Measurements from ENCODE around the gene HOXA1. TPM values are rescaled to one million over a fixed set of nuclear protein-coding genes. Genes with fewer than 3 reads are reported as not detected.

HOXA1 gene
- total RNA-seq, 2 donors from 2014 or later: 1.7 to 2.0 TPM

GRCh38 chr7:27064661-27065060, 31.1 kb downstream of the HOXA1 start:
- H3K27me3 ChIP-seq: no peaks in the 10 kb centered on the region
- TF ChIP-seq CTCF (IDR thresholded peaks at IDR 0.05): no peak
- H3K4me1 ChIP-seq: no peaks in the 10 kb centered on the region
- H3K36me3 ChIP-seq: no peaks in the 10 kb centered on the region
- no peak overlapping the region for H3K27ac ChIP-seq
- H3K9me3 ChIP-seq: no peaks in the 10 kb centered on the region
- no peak for DNase-seq
- no peak overlapping the region for H3K4me3 ChIP-seq
- intact Hi-C loops (cut with DNase I): no loop called here
- H3K9ac ChIP-seq (ENCODE audit: low read depth in 2 of 2, low read length in 2 of 2): no peak overlapping the region

- Histone ChIP-seq H3K4me3 (no peak overlapping the region), H3K36me3 (no peaks in the 10 kb centered on the region)
- DNase-seq: no peak
Observed at GRCh38 chr7:27064159-27064558, 31.6 kb downstream of the HOXA1 start.

GRCh38 chr7:27062946-27063345, 32.9 kb downstream of the HOXA1 start:
- no peak for TF ChIP-seq CTCF (IDR thresholded peaks at IDR 0.05)
- Histone ChIP-seq H3K4me1 (no peaks in the 10 kb centered on the region), H3K9me3 (no peaks in the 10 kb centered on the region), H3K27ac (no peak overlapping the region), H3K9ac (ENCODE audit: low read depth in 2 of 2, low read length in 2 of 2) (no peak overlapping the region), H3K27me3 (no peaks in the 10 kb centered on the region), H3K4me3 (no peak overlapping the region), H3K36me3 (no peaks in the 10 kb centered on the region)
- intact Hi-C loops (cut with DNase I): no loop called here
- no peak for DNase-seq

More at GRCh38 chr7:27064159-27064558, 31.6 kb downstream of the HOXA1 start:
- Histone ChIP-seq H3K9me3 (no peaks in the 10 kb centered on the region), H3K27me3 (no peaks in the 10 kb centered on the region), H3K9ac (ENCODE audit: low read depth in 2 of 2, low read length in 2 of 2) (no peak overlapping the region), H3K27ac (no peak overlapping the region), H3K4me1 (no peaks in the 10 kb centered on the region)
- no peak for TF ChIP-seq CTCF (IDR thresholded peaks at IDR 0.05)
- intact Hi-C loops (cut with DNase I): no loop called here

- Histone ChIP-seq H3K27ac (no peak overlapping the region), H3K9me3 (no peaks in the 10 kb centered on the region), H3K27me3 (no peaks in the 10 kb centered on the region), H3K9ac (ENCODE audit: low read depth in 2 of 2, low read length in 2 of 2) (no peak overlapping the region), H3K4me1 (no peaks in the 10 kb centered on the region), H3K36me3 (no peaks in the 10 kb centered on the region), H3K4me3 (no peak overlapping the region)
- no peak for TF ChIP-seq CTCF (IDR thresholded peaks at IDR 0.05)
- DNase-seq: no peak
- intact Hi-C loops (cut with DNase I): no loop called here
Observed at GRCh38 chr7:27053153-27053552, 42.6 kb downstream of the HOXA1 start.

GRCh38 chr7:27051451-27051850, 44.3 kb downstream of the HOXA1 start:
- no peaks in the 10 kb centered on the region for H3K4me1 ChIP-seq
- no peak for DNase-seq
- no peak for TF ChIP-seq CTCF (IDR thresholded peaks at IDR 0.05)
- no peak overlapping the region for H3K27ac ChIP-seq
- no peaks in the 10 kb centered on the region for H3K36me3 ChIP-seq
- intact Hi-C loops (cut with DNase I): no loop called here
- H3K4me3 ChIP-seq: no peak overlapping the region
- no peaks in the 10 kb centered on the region for H3K9me3 ChIP-seq
- no peaks in the 10 kb centered on the region for H3K27me3 ChIP-seq
- no peak overlapping the region for H3K9ac ChIP-seq (ENCODE audit: low read depth in 2 of 2, low read length in 2 of 2)

GRCh38 chr7:27048438-27048837, 47.4 kb downstream of the HOXA1 start:
- Histone ChIP-seq H3K4me1 (no peaks in the 10 kb centered on the region), H3K9ac (ENCODE audit: low read depth in 2 of 2, low read length in 2 of 2) (no peak overlapping the region), H3K27me3 (no peaks in the 10 kb centered on the region), H3K27ac (no peak overlapping the region), H3K36me3 (no peaks in the 10 kb centered on the region), H3K9me3 (no peaks in the 10 kb centered on the region), H3K4me3 (no peak overlapping the region)
- DNase-seq: no peak
- intact Hi-C loops (cut with DNase I): no loop called here
- no peak for TF ChIP-seq CTCF (IDR thresholded peaks at IDR 0.05)
